Putamen (tissue), 1 donor: ENCODE results near the gene CRACR2A.

ENCODE experiments used
- DNase-seq: peaks from one replicate; pipeline ENCODE4 v3.0.0-alpha.2; 2016; ENCODE audit warnings: low spot score

Gene CRACR2A, protein sequence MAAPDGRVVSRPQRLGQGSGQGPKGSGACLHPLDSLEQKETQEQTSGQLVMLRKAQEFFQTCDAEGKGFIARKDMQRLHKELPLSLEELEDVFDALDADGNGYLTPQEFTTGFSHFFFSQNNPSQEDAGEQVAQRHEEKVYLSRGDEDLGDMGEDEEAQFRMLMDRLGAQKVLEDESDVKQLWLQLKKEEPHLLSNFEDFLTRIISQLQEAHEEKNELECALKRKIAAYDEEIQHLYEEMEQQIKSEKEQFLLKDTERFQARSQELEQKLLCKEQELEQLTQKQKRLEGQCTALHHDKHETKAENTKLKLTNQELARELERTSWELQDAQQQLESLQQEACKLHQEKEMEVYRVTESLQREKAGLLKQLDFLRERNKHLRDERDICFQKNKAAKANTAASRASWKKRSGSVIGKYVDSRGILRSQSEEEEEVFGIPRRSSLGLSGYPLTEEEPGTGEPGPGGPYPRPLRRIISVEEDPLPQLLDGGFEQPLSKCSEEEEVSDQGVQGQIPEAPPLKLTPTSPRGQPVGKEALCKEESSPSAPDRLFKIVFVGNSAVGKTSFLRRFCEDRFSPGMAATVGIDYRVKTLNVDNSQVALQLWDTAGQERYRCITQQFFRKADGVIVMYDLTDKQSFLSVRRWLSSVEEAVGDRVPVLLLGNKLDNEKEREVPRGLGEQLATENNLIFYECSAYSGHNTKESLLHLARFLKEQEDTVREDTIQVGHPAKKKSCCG

DNA sequence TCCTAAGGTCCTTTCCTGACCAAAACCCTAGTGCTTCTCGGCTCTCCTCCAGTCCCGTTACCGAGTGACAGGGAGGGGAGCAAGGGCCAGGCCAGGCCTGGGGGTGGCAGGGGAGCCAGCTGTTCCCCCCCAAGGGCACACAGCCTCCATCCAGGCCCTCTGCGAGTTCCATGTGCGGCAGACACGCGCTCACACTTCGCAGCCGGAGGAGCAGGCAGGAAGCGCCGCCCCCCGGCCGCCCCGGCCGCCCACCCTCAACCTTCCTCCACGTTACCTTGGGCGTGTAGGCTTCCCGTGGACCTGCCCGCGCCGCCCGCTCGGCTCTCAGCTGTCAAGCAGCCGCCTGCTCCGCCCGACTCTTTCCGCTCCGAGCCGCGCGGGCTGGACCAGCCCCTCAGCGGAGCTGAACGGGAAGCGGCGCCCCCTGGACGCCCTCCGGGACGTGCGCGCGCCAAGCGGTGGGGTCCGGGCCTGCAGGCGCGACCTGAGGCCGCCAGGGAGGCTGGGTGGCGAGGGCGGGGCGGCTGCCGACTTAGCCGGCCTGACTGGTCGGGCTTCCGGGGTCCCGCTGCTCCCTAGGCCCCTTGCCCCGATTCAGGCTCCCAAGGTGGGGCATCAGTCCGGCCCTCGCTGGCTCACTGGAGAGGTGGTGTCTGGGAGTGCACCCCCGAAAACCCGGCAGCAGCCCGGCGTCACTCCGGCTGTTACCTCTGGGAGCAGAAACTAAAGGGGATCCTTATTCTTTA is at the start of gene CRACR2A:
Gene CRACR2A, minus strand, starts transcription at position 369 of the 746 bp plus-strand sequence. CDS start 56,110 bp downstream, outside the sequence.
- DNase-seq, result peak; percentile 9

DNA sequence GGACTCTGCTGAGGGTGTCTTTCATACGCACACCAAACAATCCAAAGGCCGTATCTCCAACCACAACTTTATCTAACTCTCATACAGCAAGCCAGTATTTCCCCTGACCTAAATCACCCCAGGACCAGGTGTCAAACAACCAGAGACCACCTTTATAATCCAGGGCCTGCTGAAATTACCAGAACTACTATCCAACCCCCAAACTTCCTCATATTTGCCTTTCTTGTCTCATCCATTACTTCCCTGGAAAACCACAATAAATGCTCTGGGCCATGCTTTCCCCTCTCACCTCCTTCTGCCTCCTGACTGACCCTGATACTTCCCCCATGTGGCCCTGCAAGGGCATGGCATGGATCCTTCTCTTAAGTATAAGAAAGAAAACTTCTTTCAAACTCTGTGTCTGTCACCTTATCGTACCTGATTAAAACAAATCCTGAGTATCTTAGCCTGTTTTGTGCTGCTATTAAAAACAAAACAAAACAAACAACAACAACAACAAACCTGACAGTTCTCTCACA is 44.7 kb upstream of the CRACR2A start:
- DNase-seq, result no peak

DNA sequence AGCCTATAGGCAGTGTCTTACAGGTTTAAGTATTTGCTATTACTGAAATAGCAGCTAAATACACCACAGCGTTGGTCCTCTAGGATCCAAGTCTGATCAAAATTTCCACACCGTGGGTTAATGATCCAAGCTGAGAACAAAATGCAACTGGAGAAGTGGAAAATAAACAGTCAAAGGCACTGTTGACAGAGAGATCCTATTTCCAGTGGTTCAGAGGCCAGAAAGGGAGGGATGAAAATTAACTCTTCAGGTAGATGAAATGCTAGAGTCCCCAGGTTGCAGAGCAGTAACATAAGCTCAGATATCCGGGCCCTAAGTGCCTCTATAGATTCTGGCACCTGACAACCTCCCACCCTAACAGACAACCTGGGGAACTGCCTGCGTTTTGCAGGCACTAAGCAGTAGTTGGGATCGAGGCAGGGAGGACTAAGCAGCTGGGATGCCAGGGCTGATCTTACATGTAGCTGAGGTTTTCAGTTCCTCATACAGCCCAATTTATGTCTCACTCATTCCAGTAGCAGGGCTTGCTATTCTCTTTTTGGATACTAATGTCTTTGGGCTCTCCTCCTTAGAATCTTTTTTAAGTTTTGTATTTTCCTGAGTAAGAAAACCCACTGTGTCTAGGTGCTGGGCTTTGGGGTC is 42.7 kb upstream of the CRACR2A start:
- no peak for DNase-seq

DNA sequence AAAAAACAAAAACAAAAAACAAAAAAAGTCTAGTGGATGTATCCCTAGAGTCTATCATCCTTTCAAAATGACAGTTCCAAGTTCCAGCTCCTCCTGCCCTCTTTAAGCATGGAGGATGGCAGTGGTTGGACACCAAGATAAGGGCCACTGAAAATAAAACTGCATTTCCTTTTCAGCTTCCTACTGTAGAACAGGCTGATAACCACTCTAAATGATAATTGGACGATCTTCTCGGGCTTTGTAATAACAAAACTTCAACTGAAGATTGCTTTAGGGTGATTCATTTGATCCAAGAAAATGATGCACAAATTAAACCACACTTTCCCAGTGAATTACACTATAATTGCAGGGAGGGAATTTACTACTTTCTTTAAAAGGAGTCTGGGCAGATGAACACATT is 42.2 kb upstream of the CRACR2A start:
- no peak for DNase-seq

DNA sequence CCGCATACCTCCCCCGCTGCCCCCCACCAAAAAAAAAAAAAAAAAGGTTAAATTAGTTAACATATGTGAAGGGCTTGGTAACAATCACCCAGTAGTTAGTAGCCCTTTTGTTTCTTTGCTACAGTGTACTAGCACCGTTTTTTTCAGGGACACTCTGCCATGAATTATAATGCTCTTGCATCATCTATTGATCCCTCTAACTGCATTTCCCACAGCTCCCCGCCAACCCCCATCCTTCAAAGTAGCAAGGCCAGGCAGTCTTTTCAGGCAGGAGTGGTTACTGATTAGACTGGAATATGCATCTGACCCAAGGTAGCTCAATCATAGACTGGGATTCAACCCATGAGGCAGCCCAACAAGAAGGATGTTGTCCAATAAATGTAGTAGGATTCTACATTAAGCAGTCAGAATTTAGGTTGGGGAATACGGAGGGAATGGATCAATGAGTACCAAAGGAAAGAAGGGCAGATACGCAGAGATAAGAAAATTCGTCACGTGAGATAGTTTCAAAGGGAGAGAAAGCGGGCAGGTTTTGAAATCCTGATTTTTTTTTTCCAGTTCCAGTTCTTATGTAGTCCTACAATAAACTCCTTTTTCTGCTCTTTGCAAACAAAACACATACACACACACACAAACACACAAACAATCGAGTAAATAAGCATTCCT is 39.8 kb upstream of the CRACR2A start:
- DNase-seq, result no peak

DNA sequence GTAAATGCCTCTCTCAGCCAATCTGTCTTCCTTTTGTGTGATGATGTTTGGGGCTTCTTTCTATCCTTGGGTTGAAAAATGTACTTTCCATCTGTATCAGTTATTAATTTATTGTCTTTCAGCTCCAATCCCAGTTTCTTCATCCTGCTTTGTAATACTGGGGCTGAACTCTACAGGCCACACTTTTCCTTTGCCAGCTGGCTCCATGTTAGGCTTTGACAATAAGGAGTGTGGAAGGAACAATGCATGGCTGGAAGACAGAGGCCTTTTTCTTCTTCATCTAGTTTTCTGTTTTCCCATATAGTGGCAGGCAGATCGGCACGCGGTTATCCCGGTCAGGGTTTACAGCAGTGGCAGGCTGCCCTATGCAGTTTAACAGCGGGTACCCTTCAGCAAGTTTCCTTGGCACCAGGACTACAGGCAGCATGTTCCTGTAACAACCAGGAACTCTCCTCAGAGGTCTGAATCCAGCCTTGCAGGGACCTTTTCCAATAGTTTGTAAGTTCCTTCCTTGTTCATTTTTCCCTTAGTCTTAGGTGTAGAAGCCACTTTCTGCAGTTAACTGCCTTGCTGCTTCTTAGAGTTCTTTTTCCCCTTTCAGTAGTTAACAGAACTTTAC is 38.5 kb upstream of the CRACR2A start:
- DNase-seq, result no peak

DNA sequence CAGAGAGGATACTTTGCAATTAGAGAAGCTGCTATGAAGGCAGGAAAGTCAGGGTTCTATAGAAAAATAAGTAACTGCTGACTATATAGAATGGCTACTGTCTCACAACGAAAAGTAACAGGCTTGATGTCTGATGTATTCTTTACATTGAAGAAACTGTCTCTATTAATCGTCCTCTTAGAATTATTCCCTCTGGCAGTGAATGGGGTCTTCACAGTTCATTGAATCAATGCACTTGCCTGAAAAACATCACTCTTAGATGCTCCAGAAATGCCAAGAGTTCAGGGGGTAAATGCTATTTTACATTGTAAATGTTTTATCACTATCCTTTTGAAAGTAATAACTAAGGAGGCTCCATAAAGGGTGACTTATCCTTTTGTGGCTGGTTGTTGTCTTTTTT is 37.7 kb upstream of the CRACR2A start:
- DNase-seq, result no peak

DNA sequence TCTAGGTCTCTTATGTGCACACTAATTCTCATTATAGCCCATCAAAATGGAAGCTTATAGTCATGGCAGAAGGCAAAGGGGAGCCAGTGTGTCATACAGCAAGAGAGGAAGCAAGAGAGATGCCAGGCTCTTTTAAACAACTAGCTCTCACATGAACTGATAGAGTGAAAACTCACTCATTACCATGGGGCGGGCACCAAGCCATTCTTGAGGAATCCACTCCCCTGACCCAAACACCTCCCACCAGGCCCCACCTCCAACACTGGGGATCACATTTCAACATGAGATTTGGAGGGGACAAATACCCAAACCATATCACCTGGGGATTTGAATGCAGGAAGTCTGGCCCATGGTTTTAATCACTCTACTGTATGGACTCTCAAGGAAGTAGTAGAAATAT is 36.9 kb upstream of the CRACR2A start:
- DNase-seq, result no peak

DNA sequence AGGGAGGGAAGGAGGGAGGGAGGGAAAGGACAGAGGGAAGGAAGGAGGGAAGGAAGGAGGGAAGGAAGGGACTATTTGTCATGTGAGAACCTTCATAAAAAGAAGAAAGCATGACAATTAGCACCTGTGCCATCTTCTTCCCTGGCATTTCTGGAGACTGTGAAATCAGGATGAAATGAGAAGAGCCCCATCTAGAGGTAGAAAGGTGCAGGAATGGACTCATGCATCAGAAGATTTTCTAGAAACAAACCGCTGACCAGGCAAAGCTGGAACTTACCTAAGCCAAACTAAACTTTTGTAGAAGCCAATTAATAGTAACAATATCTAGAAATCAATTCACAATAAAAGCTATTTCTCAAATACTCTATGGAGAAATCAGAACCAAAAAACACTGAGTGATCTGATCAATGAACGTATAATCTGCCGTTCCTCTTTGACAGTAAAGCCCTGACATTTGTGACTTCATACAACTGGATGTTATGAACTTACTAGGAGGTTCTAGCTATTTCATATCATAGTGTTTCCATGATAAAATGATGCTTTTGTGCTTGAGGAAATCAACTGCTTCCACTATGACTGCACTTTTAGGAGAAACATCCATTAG is 24.4 kb upstream of the CRACR2A start:
- peak; percentile 28 for DNase-seq

DNA sequence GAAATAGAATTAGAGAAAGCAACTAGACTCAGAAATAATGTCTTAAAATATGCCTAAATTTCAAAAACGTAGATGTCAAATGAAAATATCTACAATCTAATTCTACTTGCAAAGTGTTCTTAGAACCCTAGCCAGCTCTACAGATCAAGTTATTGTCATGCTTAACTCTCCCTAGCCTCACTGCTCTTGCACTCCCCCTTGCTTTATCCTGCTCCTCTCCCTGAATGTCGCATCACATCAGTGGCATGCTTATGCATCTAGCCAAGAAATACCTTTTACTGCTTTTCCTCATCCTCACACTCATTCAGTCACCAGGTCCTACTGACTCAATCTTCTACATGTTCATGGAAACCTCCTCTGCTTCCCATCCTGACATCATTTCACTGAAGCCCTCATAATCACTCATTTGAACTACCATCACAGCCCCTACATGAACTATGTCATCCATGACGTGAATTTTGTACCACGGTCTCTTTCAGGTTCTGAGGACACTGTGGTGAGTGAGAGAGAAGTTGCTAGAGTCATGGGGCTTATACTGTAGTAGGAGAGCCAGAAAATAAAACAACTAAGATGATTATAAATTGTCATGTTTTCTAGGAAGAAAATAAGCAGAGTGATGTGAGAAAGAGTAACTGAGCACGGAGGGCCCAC is 22.6 kb upstream of the CRACR2A start:
- no peak for DNase-seq

DNA sequence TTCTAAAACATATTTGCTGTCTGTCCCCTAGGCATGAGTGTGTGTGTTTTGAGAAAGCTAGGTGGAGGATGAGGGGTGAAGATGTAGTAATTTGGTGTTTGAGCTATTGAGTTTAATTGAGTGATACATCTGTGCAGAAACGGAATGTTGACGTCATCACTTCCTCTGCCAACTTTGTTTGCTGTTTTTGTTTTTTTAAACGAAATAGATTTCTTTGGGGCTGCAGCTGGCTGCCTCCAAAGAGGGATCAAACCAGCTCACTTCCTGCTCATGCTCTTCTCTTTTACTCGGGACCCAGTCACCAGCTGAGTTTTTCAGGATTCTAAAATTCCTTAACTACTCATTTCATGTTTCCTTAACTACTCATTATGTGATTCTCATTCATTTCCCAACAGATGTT is 19.5 kb upstream of the CRACR2A start:
- DNase-seq, result no peak

DNA sequence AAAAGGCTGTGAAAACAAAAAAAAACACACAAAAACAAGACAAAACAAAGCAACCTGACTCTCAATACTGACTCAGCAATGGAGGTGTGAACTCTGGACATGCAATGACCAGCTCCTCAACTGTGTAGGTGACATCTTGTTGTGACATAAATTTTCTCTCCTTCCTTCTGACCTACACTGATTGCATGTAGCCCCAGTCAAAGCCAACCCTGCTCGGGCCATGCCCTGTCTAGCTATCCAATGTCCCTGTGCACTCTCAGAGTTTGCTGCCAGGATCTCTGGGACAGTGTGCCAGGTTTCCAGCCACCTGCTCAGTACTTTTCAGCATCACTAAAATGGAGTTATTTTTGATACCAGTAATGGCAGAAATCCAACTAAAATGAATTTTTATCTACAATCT is 18.9 kb upstream of the CRACR2A start:
- DNase-seq, result no peak

DNA sequence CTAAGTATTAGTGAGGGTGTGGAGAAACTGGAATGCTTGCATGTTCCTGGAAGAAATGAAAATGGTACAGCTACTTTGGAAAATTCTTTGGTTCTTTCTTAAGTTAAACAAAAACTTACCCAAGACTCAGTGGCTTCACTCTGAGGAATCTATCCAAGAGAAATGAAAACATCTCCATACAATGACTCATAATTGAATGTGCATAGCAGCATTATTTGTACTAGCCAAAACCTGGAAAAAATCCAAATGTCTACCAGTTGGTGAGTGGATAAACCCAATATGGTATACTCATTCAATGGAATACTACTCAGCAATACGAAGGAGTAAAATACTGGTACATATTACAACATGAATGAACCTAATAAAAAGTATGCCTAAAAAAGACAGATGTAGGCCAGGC is 18.0 kb upstream of the CRACR2A start:
- DNase-seq, result no peak

DNA sequence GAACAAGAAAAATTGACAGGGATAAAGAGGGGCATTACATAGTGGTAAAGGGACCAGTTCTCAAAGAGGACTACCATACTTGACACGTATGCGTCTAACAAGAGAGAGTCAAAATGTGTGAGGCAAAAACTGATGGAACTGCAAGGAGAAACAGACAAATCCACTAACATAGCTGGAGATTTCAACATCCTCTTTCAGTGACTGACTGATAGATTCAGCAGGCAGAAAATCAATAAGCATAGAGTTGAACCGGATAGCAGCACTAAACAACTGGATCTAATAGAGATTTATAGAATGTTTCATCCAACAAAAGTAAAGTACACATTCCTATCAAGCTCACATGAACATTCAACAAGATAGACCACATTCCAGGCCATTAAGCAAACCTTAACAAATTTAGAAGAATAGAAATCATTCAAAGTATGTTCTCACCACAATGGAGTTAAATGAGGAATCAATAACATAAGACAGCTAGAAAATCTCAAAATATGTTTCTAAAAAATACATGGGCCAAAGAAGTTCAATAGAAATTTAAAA is 16.1 kb upstream of the CRACR2A start:
- no peak for DNase-seq

DNA sequence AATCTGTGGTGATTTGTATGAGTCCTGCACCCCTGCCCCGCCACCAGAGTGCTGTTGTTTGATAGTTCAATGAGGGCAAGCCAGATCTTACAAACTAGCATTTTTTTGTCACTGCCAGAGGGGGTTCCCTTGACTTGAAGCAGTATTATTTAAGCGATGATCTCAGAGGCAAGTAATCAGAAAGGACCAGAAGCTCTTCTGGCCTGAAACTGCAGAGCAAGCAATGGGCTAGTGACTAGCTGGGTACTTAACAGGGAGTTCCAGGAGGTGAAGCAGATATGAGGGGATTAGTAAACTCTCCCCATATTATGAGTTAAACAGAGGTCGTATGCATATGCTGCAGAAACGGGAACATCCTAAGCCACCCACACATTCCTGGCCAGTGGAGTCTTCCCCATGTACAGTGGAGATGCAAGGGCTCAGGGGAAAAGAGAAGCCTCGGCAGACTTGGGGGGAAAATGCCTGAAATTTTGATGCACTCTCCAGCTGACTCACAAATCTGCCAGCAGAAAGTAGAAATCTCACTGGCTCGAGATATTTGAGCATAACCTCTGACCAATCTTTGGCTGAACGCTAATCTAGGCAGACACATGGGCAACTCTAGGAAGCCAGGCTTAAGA is 8.3 kb upstream of the CRACR2A start:
- DNase-seq, result no peak

DNA sequence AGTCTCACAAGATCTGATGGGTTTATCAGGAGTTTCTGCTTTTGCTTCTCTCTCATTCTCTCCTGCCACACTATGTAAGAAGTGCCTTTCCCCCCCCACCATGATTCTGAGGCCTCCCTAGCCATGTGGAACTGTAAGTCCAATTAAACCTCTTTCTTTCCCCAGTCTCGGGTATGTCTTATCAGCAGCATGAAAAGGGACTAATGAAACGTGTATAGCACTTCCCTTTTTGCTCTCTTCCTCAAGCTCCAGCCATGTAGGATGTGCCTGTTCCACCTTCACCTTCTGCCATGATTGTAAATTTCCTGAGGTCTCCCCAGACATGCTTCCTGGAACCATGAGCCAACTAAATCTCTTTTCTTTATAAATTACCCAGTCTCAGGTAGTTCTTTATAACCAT is 7.0 kb upstream of the CRACR2A start:
- no peak for DNase-seq

DNA sequence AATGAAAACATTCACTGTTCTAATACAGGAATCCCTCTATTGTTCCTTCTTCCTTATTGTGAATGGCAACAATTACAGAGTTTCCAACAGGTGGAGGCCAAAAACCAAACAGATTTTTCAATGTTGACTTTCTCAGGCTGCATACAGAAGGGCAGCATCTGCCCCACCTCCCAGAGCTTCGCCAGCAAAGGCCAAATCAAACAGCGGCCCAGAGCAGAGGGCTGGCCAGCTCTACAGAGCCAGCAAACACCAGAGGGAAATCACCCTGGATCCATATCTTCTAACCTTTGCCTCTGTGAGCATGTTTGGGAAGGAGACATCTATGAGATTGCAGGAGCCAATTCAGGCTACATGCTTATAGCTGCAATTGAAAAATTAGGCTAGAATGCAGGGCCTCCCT is 4.4 kb upstream of the CRACR2A start:
- no peak for DNase-seq

DNA sequence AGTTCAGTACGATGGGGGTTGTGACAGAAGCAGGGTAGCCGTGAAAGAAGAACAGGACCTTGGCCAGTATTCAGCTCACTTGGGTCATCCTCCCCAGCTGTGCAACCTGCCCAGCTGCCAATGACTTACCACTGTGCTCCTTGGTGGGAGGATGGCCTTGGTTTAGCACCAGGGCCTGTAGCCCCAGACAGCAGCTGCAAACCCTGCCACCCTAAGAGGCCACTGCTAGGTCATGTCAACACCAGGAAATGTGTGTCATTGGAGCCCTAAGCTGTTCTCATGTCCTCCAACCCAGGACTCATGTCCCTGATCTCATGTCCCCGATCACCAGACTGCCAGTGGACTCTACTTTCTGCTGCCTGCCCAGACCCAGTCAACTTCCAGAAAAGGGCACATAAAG is 3.0 kb upstream of the CRACR2A start:
- no peak for DNase-seq

DNA sequence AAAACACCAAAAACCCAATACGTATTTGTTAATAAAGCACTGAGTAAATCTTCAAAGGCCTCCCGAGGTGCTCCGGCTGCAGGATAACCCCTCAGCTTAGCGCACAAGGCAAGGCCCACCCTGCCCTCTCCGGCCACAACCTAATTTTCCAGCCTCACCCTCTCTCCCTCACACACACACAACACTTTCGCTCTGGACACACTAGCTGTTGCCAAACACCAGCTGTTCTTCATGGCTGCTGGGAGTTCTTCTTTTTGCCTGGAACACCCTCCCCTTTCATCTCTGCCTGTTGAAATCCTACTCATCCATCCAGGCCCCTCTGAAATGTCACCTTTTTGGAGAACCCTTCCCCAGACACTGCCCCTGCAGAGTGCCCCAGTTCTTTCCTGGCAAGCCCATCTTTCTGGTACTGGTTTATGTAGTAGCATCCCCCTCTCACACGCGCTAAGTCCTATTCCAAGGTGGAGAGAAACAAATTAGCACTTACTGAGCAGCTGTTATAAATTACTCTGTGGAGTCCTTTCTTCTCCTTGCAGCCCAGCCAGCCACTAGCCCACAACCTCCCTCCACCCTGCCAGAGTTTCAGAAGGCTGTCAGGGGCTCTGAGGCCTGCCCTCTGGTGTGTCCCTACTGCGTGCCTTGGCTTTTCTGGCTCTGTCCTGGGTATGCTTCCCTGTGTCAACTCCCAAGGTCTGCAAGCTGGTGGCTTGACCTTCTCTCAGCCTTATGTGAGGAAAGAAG is 805 bp upstream of the CRACR2A start:
- no peak for DNase-seq
